Gastroesophageal sphincter (tissue), 4 donors: ENCODE results near the gene PRODH2. TPM values are rescaled to one million over a fixed set of nuclear protein-coding genes. Genes with fewer than 3 reads are reported as not detected.

ENCODE experiments used
- ATAC-seq: fragments of 150-250 bp; one replicate; pipeline ENCODE4 v1.9.1; 2016; ENCODE audit warnings: mild to moderate bottlenecking, moderate library complexity
- H3K27ac ChIP-seq, 4 donors: fragments of 200-600 bp; sonication (generic) in 3 of 4; 1 replicate in 3 of 4; 2 replicates in 1 of 4; pipeline ENCODE4 v1.5.1; 2016 to 2019
- H3K27me3 ChIP-seq: fragments of 200-600 bp; sonication (generic); one replicate; pipeline ENCODE4 v1.5.1; 2019
- H3K36me3 ChIP-seq, 2 donors: fragments of 200-600 bp; sonication (generic); one replicate each; pipeline ENCODE4 v1.5.1; 2019; ENCODE audit warnings: control low read depth in 1 of 2
- H3K4me1 ChIP-seq, 3 donors: fragments of 200-600 bp; sonication (generic); 1 replicate in 2 of 3; 2 replicates in 1 of 3; pipeline ENCODE4 v1.5.1; 2016 to 2019; ENCODE audit warnings: control low read depth in 2 of 3
- H3K4me3 ChIP-seq, 2 donors: fragments of 200-600 bp; sonication (generic); one replicate each; pipeline ENCODE4 v1.5.1; 2019; ENCODE audit warnings: mild to moderate bottlenecking in 1 of 2, moderate library complexity in 1 of 2
- H3K9me3 ChIP-seq, 3 donors: fragments of 200-600 bp; sonication (generic); one replicate each; pipeline ENCODE4 v1.5.1; 2017 to 2019; ENCODE audit warnings: control low read depth in 2 of 3
- CTCF ChIP-seq, 4 experiments: fragments of 200-600 bp in 2 of 4; fragments of 450-650 bp in 2 of 4; sonication (generic) in 1 of 4; IDR thresholded peaks; one replicate each; pipeline ENCODE4 v1.5.1; 2017 to 2019; ENCODE audit warnings: antibody characterized with exemption in 4 of 4, mild to moderate bottlenecking in 2 of 4, moderate library complexity in 2 of 4
- EP300 ChIP-seq: sonication (generic); formaldehyde crosslinking; IDR thresholded peaks from one replicate; pipeline ENCODE4 v1.6.1; 2017; ENCODE audit warnings: antibody characterized with exemption, mild to moderate bottlenecking
- POLR2A ChIP-seq, 2 donors: fragments of 450-650 bp; IDR thresholded peaks; one replicate each; pipeline ENCODE4 v1.6.1; 2017; ENCODE audit warnings: antibody characterized with exemption in 2 of 2, mild to moderate bottlenecking in 2 of 2, moderate library complexity in 1 of 2
- POLR2AphosphoS5 ChIP-seq: sonication (generic); formaldehyde crosslinking; IDR thresholded peaks from one replicate; pipeline ENCODE4 v1.6.1; 2017; ENCODE audit warnings: antibody characterized with exemption
- WGBS, 2 donors: methylation state at CpG; one replicate each; pipeline ENCODE4 v1.1.5; 2018; ENCODE audit warnings: low coverage in 1 of 2; 5-methylcytosine and 5-hydroxymethylcytosine counted together
- total RNA-seq, 4 donors: library from RNA; depleted of rRNA; stranded (reverse); fragments of >200 nt; gene quantifications; one replicate each; pipeline ENCODE4 v1.1.0, GENCODE V29; 2016

PRODH2 gene
- total RNA-seq, 4 donors from 2014 or later = not detected

- Histone ChIP-seq H3K27ac (no peak overlapping the region), H3K27me3 (no peaks in the 10 kb centered on the region), H3K36me3 (peaks cover 0 to 79% of the 10 kb centered on the region in 2 donors), H3K4me3 (no peak overlapping the region), H3K4me1 (peaks cover 0 to 16% (median 0%) of the 10 kb centered on the region in 3 donors), H3K9me3 (no peaks in the 10 kb centered on the region)
- WGBS, 2 donors = 82 to 86% methylated on average over 8 to 12 of the region's 17 CpGs
- TF ChIP-seq EP300 = no peak
- TF ChIP-seq POLR2AphosphoS5 = no peak
- TF ChIP-seq CTCF (IDR thresholded peaks at IDR 0.05) = no peak
- no peak for TF ChIP-seq POLR2A (IDR thresholded peaks at IDR 0.05)
- ATAC-seq = no peak
Measured at GRCh38 chr19:35764432-35765315, 48.0 kb downstream of the PRODH2 start.

- H3K36me3 ChIP-seq = peaks cover 0 to 62% of the 10 kb centered on the region in 2 donors
- H3K27me3 ChIP-seq = no peaks in the 10 kb centered on the region
- no peak for ATAC-seq
- H3K4me3 ChIP-seq = no peak overlapping the region
- 83 to 93% methylated on average over 2 to 4 of the region's 4 CpGs for WGBS, 2 donors
- H3K27ac ChIP-seq = no peak overlapping the region
- TF ChIP-seq EP300 (no peak), POLR2A (IDR thresholded peaks at IDR 0.05) (no peak), CTCF (IDR thresholded peaks at IDR 0.05) (no peak), POLR2AphosphoS5 (no peak)
- H3K4me1 ChIP-seq = peaks cover 0 to 39% (median 22%) of the 10 kb centered on the region in 3 donors
- H3K9me3 ChIP-seq = no peaks in the 10 kb centered on the region
Measured at GRCh38 chr19:35760711-35761349, 51.8 kb downstream of the PRODH2 start.

GRCh38 chr19:35759697-35760096 lies 52.9 kb downstream of the PRODH2 start:
- Histone ChIP-seq H3K4me3 (no peak overlapping the region), H3K36me3 (peaks cover 0 to 51% of the 10 kb centered on the region in 2 donors), H3K27me3 (no peaks in the 10 kb centered on the region), H3K27ac (no peak overlapping the region), H3K9me3 (no peaks in the 10 kb centered on the region), H3K4me1 (peaks cover 0 to 50% (median 28%) of the 10 kb centered on the region in 3 donors)
- no peak for ATAC-seq
- TF ChIP-seq EP300 = no peak
- no peak for TF ChIP-seq CTCF (IDR thresholded peaks at IDR 0.05)
- no peak for TF ChIP-seq POLR2AphosphoS5
- TF ChIP-seq POLR2A (IDR thresholded peaks at IDR 0.05) = no peak
- WGBS, 2 donors = 60% methylated on average over 1 of the region's 2 CpGs; no CpG with 5 or more reads in 1 of the 2 donors

- H3K4me1 ChIP-seq = peaks cover 0 to 64% (median 31%) of the 10 kb centered on the region in 3 donors
- peak in 1 of 4 experiments; percentile 11 for TF ChIP-seq CTCF (IDR thresholded peaks at IDR 0.05)
- TF ChIP-seq POLR2AphosphoS5 = peak; percentile 86
- TF ChIP-seq EP300 = no peak
- TF ChIP-seq POLR2A (IDR thresholded peaks at IDR 0.05) = peak; percentile 77 to 84
- peak within 1 kb of the TSS; percentile 93 to 99 (median 96) for H3K27ac ChIP-seq
- WGBS, 2 donors = 0 to 2% methylated on average over 1 to 22 of the region's 53 CpGs
- ATAC-seq = peak; percentile 89
- no peaks in the 10 kb centered on the region for H3K27me3 ChIP-seq
- H3K36me3 ChIP-seq = peaks cover 0 to 51% of the 10 kb centered on the region in 2 donors
- H3K4me3 ChIP-seq = peak within 1 kb of the TSS; percentile 51 to 81
- H3K9me3 ChIP-seq = no peaks in the 10 kb centered on the region
Measured at GRCh38 chr19:35757749-35758608, 54.7 kb downstream of the PRODH2 start, which contains the start of gene PROSER3. Gene PROSER3, plus strand, starts transcription at chr19:35758176. Its CDS starts 40 bp downstream, at chr19:35758216.
